SJSA1 (cell line): ENCODE measurements around the gene DNASE1. TPM values are rescaled to one million over a fixed set of nuclear protein-coding genes. Genes with fewer than 3 reads are reported as not detected.
A peak's percentile ranks its signal among the peaks of the same experiment; 100 is the strongest.
"Not testable (repeated sequence)": the region's sequence is repeated elsewhere in the genome, so short reads cannot be mapped to it uniquely, and the experiment has no call there.

Source experiments
- DNase-seq, 2 experiments: peaks; one replicate each; pipeline ENCODE4 v3.0.0-alpha.2; 2015 to 2020; ENCODE audit warnings: low spot score in 2 of 2, low read depth in 1 of 2
- H3K27ac ChIP-seq: fragments of 250-450 bp; sonication (Bioruptor Pico); 2 replicates; pipeline ENCODE4 v1.5.1; 2020; ENCODE audit warnings: mild to moderate bottlenecking, moderate library complexity
- H3K27me3 ChIP-seq: fragments of 250-450 bp; sonication (Bioruptor Pico); replicated peaks from 2 replicates; pipeline ENCODE4 v1.5.1; 2020; ENCODE audit warnings: mild to moderate bottlenecking, moderate library complexity
- H3K36me3 ChIP-seq: fragments of 250-450 bp; sonication (Bioruptor Pico); 2 replicates; pipeline ENCODE4 v1.5.1; 2020; ENCODE audit warnings: mild to moderate bottlenecking
- H3K4me1 ChIP-seq: fragments of 250-450 bp; sonication (Bioruptor Pico); replicated peaks from 2 replicates; pipeline ENCODE4 v1.6.1; 2021; ENCODE audit warnings: mild to moderate bottlenecking
- H3K4me3 ChIP-seq: fragments of 250-450 bp; sonication (Bioruptor Pico); 2 replicates; pipeline ENCODE4 v1.5.1; 2020; ENCODE audit warnings: mild to moderate bottlenecking
- H3K9me3 ChIP-seq: fragments of 250-450 bp; sonication (Bioruptor Pico); replicated peaks from 2 replicates; pipeline ENCODE4 v1.5.1; 2020; ENCODE audit warnings: mild to moderate bottlenecking
- total RNA-seq: library from RNA; depleted of rRNA; stranded (reverse); fragments of >200 nt; shearing (Covaris generic); gene quantifications from 2 replicates; pipeline ENCODE4 v1.2.3, GENCODE V29; 2014; rRNA removed

DNASE1 gene, protein sequence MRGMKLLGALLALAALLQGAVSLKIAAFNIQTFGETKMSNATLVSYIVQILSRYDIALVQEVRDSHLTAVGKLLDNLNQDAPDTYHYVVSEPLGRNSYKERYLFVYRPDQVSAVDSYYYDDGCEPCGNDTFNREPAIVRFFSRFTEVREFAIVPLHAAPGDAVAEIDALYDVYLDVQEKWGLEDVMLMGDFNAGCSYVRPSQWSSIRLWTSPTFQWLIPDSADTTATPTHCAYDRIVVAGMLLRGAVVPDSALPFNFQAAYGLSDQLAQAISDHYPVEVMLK
- total RNA-seq: 9.9 and 12.9 TPM in 2 replicates

DNA sequence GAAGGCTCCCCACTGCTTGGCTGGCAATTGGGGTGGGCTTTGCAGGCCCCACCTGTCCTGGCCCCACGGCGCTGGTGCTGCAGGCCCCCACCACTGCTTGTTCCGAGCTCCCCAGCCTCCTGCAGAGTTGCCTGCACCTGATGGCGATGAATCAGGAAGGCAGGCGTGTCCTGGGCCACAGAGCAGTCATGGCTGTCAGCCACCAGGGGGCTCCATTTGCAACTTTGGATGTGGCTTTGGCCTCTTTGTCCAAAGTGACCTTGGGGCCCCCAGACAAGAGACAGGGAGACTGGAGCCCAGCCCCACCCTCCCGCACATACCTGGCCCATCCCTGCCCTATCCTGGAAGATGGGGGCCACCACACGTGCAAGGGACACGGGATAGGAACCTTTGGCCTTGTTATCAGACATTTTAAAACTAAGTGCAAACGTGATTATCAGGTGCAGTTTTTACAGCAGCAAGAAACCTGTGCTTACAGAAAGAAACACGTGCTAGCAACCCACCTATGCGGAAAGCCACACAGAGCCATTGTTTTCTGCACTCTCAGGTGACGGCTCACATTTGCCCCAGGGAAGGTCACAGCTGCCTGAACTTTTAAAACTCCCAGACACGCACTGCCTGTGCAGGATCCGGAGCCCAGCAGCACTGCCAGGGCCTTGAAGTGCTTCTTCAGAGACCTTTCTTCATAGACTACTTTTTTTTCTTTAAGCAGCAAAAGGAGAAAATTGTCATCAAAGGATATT, at the start of gene DNASE1:
DNASE1 (plus strand) TSS at position 443 of the 743 bp plus-strand sequence. CDS start 683 bp downstream, outside the sequence.
- no peak within 1 kb of the TSS for H3K27ac ChIP-seq
- H3K4me3 ChIP-seq: no peak within 1 kb of the TSS
- H3K4me1 ChIP-seq: no peaks in the 10 kb centered on the region
- no peaks in the 10 kb centered on the region for H3K9me3 ChIP-seq
- peak; percentile 40 to 70 for DNase-seq
- H3K27me3 ChIP-seq: no peaks in the 10 kb centered on the region
- H3K36me3 ChIP-seq: peaks cover 47% of the 10 kb centered on the region

DNA sequence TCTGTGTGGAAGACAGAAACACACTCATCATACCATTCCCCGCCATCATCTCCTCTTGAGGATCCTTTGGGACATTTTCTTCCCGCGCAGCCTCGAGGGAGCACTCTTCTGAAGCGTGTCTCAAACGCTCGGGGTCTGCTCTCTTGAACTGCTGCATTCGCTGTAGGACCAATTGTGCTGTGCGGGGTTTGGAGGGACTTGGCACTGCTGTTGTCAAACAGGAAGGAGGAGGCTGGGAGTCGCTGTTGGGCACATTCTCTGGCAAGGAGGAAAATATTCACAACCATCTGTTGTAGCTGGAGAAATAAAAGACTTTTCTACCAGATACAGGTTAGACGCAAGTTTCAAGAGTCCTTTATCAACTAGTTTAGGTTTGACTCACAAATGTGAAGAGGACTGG, 48.0 kb upstream of the DNASE1 start:
- Histone ChIP-seq H3K36me3 (peaks cover 32% of the 10 kb centered on the region), H3K9me3 (no peaks in the 10 kb centered on the region), H3K4me3 (no peak overlapping the region), H3K27me3 (no peaks in the 10 kb centered on the region), H3K4me1 (peaks cover 7% of the 10 kb centered on the region), H3K27ac (no peak overlapping the region)
- no peak for DNase-seq

DNA sequence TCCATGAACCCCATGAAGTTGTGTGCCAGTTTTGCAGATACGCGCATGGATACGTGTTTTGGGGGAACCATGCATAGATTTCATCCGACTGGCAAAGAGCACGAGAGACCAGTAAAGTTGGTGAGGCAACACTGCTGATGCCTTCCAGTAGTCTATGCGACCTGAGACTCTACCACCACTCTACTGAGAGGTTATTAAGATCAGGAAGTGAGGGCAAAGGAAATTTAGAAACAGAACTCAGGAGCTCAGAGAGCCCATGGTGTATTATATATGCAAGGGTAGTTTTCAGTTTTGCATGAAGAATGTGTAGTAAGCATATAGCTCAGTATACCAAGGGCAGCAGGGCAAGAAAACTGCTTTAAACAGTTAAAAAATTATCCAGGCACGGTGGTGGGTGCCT, 47.3 kb upstream of the DNASE1 start:
- H3K27ac ChIP-seq: no peak overlapping the region
- peaks cover 30% of the 10 kb centered on the region for H3K36me3 ChIP-seq
- no peaks in the 10 kb centered on the region for H3K27me3 ChIP-seq
- no peaks in the 10 kb centered on the region for H3K9me3 ChIP-seq
- no peak for DNase-seq
- no peak overlapping the region for H3K4me3 ChIP-seq
- peaks cover 7% of the 10 kb centered on the region for H3K4me1 ChIP-seq

DNA sequence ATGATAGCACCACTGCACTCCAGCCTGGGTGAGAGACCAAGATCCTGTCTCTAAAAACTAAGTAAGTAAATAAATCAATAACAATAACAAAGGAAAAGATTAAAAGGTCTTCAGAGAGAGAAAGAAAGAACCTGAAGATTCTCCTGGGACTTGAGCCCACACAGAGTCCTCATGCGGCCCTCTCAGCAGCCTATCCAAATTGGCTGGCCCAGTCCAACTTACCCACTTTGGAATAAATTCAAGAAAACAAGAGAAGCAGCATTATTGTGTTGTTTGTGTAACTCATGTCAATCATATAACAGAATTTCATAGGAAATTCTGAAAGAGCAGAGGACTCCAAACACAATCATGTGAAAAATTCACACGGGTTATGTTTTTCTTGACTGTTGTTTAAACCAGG, 46.9 kb upstream of the DNASE1 start:
- Histone ChIP-seq H3K27ac (no peak overlapping the region), H3K9me3 (no peaks in the 10 kb centered on the region), H3K27me3 (no peaks in the 10 kb centered on the region), H3K36me3 (peaks cover 27% of the 10 kb centered on the region), H3K4me3 (no peak overlapping the region), H3K4me1 (peaks cover 7% of the 10 kb centered on the region)
- no peak for DNase-seq

DNA sequence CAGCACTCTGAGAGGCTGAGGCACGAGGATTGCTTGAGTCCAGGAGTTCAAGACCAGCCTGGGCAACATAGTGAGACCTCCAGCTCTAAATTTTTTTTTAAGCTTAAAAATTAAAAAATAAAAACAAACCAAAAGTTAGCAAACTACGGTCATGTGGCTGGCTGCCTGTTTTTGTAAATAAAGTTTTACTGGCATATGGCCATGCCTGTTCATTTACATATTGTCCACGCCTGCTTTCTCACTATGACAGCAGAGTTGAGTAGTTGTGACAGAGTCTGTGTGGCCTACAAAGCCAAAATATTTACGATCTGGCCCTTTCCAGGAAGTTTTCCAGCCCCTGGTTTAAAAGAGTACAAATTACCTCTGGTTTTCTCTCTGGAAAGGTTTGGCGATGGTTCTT, 46.4 kb upstream of the DNASE1 start:
- H3K4me3 ChIP-seq: no peak overlapping the region
- H3K4me1 ChIP-seq: peaks cover 7% of the 10 kb centered on the region
- DNase-seq: no peak
- H3K27me3 ChIP-seq: no peaks in the 10 kb centered on the region
- H3K27ac ChIP-seq: no peak overlapping the region
- no peaks in the 10 kb centered on the region for H3K9me3 ChIP-seq
- peaks cover 28% of the 10 kb centered on the region for H3K36me3 ChIP-seq

DNA sequence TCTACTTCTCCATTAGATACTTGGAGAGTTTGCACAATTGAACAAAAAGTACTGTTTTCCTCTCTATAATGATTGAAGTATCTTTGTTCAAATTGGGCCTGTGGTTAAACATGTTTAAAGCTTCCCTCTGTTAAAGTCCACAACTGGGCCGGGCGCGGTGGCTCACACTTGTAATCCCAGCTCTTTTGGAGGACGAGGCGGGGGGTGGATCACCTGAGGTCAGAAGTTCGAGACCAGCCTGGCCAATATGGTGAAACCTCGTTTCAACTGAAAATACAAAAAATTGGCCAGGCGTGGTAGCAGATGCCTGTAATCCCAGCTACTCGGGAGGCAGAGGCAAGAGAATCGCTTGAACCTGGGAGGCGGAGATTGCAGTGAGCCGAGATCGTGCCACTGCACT, 45.5 kb upstream of the DNASE1 start:
- not testable (repeated sequence) for H3K9me3 ChIP-seq, H3K27ac ChIP-seq, H3K4me1 ChIP-seq, H3K27me3 ChIP-seq, H3K4me3 ChIP-seq, DNase-seq
- peaks cover 29% of the 10 kb centered on the region for H3K36me3 ChIP-seq

DNA sequence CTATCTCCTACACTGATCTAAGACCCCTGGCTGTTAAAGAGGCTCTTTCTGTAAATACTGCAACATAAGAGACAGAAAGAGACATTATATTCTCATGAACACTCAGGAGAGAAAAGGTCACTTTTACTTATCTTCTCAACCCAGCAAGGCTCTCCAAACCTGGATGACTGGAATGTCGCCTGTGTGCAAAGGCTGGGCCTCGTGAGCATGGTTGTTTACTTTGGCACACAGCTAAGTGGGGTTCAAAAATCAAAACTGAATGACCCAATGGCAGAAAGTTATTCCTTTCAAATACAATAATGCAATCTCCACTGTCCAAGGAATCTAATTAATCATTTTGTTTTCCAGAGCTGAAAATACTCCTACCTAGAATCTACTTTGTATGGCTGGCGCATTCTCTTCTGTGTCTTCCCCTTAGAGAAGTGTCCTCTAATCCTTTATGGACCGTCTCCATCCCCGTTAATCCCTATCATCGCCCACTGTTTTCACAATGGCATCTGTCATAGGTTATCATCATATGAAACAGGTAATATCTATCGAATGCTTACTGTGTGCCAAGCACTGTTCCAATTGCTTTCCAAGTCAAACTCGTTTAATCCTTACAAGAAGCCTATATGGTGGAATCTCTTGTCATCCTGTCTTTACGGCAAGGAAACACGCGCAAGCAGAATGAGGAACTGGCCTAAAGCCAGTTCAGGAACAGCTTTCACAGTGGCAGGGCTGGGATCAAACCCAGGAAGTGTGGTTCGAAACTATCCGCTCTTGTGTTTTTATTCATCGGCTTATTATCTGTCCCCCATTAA, 44.4 kb upstream of the DNASE1 start:
- H3K36me3 ChIP-seq: peaks cover 26% of the 10 kb centered on the region
- peaks cover 7% of the 10 kb centered on the region for H3K4me1 ChIP-seq
- H3K27me3 ChIP-seq: no peaks in the 10 kb centered on the region
- H3K9me3 ChIP-seq: no peaks in the 10 kb centered on the region
- no peak overlapping the region for H3K27ac ChIP-seq
- H3K4me3 ChIP-seq: peak overlapping the region; percentile 87
- no peak for DNase-seq

DNA sequence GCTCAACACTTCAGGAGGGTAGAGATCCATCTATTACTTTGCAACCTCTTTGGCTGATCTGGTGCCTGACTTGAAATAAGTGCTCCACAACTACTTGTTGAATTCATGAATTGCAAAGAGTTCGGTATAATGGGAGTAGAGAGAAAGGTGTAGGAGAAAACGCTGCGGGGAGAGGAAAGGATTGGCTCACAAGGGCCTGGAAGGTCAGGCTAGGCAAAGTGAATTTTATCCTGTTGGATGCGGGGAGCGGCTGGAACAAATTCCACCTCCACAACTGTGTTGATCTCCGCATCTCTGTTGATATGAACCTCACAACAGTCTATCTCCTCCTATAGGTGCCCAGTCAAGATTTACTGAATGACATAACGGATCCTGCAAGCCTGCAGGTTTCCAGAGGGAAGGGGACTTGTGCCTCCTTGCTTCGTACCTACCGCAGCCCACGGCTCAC, 43.8 kb upstream of the DNASE1 start:
- Histone ChIP-seq H3K9me3 (no peaks in the 10 kb centered on the region), H3K36me3 (peaks cover 29% of the 10 kb centered on the region), H3K4me3 (peak overlapping the region; percentile 87), H3K4me1 (peaks cover 7% of the 10 kb centered on the region), H3K27ac (peak overlapping the region; percentile 61), H3K27me3 (no peaks in the 10 kb centered on the region)
- no peak for DNase-seq

DNA sequence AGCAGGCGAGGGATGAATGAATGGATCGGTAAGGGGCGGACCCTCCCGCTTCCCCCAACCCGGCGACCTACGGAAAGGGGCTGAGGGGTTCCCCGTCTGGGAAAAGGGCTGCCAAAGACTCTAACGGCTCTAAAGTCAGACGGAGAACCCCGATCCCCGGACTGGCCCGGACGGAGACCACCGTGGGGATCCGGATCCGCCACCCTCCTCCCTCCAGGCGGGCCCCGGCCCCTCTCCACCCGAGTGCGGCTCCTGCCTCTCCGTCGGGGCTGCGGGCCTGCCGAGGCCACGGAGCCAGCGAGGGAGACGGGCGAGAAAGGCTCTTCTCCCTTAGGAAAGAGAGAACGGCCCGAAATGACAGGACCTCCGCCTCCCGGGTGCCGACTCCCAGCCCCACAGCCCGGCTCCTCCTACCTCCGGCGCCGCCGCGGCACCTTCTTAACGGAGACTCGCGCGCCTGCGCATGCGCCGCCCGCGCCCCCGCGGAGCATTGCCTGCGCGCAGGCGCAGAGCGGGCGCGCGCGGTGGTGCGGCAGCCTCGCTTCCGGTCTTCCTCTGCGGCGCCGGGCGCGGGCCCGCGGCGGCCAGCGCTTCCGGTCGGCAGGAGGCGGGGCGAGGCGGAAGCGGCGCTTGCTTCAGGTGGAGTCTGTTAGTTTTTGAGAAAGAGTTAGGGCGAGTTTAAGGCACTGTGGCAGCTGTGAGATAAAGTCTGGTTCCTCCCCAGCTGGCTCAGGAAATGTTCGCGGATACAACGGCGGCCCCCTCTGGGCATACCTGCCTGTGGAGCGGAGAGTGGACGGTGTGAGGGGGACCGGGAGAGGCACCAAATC, 43.1 kb upstream of the DNASE1 start, which contains the start of gene SLX4:
SLX4 (minus strand) TSS at position 461 of the 830 bp plus-strand sequence. CDS start 2,642 bp downstream, outside the sequence.
- no peaks in the 10 kb centered on the region for H3K27me3 ChIP-seq
- DNase-seq: peak; percentile 90 to 91
- peak within 1 kb of the TSS; percentile 61 for H3K27ac ChIP-seq
- peaks cover 29% of the 10 kb centered on the region for H3K36me3 ChIP-seq
- peaks cover 7% of the 10 kb centered on the region for H3K4me1 ChIP-seq
- H3K4me3 ChIP-seq: peak within 1 kb of the TSS; percentile 87
- H3K9me3 ChIP-seq: no peaks in the 10 kb centered on the region

DNA sequence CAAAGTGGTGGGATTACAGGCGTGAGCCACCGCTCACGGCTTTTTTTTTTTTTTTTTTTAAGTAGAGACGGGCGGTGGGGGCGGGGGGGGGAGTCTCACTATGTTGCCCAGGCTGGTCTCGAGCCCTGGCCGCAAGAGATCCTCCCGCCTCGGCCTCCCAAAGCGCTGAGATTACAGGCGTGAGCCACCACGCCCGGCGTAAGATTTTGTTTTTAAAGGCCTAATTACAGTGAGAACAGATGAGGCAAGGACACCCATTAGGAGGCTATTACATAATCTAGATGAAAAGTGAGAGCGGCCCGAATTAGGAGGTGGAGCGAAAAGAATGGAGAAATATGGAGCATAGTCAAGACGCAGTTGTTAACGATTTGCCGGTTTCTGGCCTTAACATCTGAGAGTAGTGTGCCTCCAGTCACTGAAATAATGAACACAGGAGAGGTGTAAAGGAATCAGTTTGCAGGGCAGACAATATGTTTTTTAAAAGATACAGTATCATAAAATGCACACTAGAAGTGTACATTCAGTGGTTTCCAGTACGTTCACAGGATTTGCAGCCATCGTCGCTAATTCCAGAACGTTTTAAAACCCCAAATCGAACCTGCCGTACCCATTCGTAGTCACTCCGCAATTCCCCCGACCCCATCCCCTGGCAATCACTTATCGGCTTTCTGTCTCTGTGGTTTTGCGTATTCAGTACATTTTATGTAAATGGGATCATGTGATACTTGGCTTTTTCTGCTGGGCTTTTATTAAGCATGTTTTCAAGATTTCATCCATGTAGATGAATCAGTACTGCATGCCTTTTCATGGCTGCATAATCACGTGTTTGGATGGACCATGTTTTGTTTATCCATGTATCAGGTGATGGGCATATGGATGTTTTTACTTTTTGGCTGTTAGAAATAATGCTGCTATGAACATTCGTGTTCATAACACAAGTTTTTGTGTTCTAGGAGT, 41.7 kb upstream of the DNASE1 start:
- H3K4me1 ChIP-seq: peaks cover 7% of the 10 kb centered on the region
- H3K4me3 ChIP-seq: peak overlapping the region; percentile 87
- peaks cover 29% of the 10 kb centered on the region for H3K36me3 ChIP-seq
- no peak overlapping the region for H3K27ac ChIP-seq
- no peak for DNase-seq
- no peaks in the 10 kb centered on the region for H3K9me3 ChIP-seq
- H3K27me3 ChIP-seq: no peaks in the 10 kb centered on the region

DNA sequence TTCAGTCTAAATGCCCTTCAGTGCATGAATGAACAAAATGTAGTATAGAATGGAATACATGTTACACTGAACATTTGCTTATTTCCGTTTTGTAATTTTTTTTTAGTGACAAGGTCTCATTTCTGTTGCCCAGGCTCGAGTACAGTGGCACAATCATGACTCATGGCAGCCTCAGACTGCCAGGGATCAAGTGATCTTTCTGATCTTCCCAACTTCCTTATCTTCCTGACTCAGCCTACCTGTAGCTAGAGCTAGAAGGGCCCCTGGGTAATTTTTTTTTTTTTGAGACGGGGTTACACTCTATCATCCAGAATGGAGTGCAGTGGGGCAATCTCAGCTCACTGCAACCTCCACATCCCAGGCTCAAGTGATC, 35.7 kb upstream of the DNASE1 start:
- Histone ChIP-seq H3K27me3 (no peaks in the 10 kb centered on the region), H3K9me3 (no peaks in the 10 kb centered on the region), H3K27ac (no peak overlapping the region), H3K36me3 (peaks cover 13% of the 10 kb centered on the region; the same call in 1 of the 2 replicates), H3K4me3 (no peak overlapping the region), H3K4me1 (no peaks in the 10 kb centered on the region; the same call in 1 of the 2 replicates)
- no peak for DNase-seq

DNA sequence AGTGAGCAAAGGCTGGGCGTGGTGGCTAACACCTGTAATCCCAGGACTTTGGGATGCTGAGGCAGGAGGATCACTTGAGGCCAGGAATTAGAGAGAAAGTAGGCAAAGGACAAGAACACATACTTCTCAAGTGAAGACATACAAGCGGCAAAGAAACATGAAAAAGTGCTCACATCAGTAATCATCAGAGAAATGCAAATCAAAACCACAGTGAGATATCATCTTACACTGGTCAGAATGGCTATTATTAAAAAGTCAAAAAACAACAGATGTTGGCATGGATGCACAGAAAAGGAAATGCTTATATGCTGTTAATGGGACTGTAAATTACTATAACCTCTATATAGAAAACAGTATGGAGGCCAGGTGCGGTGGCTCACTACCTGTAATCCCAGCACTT, 30.8 kb upstream of the DNASE1 start:
- Histone ChIP-seq H3K9me3 (no peaks in the 10 kb centered on the region), H3K27ac (no peak overlapping the region), H3K27me3 (no peaks in the 10 kb centered on the region), H3K36me3 (no peaks in the 10 kb centered on the region), H3K4me1 (no peaks in the 10 kb centered on the region; the same call in 1 of the 2 replicates), H3K4me3 (no peak overlapping the region)
- DNase-seq: no peak
